ENCODE data around the gene HVCN1.

The HVCN1 gene

DNA sequence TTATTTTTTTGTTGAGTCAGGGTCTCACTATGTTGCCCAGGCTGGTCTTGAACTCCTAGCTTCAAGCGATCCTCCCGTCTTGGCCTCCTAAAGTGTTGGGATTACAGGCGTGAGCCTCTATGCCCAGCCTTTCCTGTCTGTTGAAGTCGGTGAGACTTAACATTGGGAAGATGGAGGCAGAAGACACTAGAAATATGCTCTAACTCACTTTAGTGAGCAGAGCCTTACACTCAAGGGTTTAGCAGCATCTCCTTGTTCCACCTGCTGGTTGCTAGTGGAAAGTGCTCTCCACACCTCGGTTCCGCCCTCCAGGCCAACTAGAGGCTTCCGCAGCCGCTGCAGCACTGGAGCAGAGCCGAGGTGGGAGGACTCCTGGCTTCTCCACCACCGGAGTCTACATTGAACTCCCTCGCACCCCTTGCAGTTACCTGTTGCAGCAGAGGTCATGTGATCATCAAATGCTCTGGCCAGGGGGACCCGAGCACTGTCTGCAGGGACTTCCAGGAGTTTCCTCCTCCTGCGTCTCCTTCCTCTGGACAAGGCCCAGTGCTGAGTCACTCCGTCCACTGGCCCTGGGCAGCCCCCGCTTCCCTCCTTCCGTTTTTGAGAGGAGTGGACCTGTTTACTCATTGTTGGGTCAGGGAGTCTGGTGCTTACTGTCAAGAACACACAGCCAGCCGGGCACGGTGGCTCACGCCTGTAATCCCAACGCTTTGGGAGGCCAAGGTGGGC, 9.4 kb upstream of the HVCN1 start:
- no peak for DNase-seq

DNA sequence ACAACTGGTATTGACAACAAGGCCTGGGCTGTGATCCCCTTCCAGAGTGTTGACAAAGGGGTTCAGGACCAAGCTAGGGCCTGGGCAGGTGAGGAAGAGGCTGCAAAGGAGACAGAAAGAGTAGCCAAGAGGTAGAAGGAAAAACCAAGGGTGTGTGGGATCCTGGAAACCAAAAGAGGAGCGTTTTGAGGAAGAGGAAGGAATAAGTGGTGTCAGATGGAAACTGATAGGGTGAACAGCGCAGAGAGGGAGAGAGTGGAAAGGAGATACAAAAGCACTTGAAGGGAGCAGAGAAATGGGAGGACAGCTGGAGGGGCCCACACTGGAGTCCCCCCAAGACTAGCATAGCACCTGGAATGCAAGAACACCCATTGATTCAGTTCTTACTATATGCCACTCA, 8.3 kb upstream of the HVCN1 start:
- no peak for DNase-seq

DNA sequence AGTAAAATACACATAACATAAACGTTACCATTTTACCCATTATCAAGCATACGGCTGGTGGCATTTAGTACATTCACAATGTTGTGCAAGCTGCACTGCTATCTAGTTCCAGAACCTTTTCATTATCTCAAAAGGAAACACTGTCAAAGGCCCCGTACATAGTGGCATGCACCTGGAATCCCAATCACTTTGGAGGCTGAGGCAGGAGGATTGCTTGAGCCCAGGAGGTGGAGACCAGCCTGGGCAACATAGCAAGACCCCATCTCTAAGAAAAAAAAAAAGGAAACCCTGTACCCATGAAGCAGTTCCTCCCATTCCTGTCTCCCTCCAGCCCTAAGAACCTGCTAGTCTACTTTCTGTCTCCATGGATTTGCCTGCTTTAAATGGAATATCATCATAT, 7.4 kb upstream of the HVCN1 start:
- no peak for DNase-seq

DNA sequence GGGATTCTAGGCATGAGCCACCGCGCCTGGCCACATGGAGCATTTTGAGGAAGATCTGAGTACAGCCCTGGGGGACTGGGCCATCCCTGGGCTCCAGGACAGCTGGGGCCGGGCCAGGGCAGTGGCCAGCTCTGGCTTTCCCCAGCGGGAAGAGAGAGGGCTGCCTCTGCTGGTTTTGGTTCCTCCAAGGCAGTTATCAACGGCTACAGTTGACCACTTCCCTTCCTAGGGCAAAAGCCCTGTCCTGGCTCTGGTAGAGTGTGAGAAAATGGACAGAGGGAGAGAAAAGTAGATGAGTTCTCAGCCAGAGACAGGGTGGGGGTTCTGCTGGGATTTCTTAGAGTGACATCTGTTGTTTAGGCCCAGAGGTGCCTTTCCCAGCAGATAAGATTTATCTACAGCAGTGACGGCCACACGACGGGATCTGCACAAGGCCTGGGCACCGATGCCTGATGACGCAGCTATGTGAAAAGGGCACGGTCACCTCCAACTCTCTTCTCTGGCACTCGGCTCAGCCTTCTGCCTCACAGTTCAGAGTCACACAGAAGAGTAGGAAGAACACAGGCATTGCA, 5.5 kb upstream of the HVCN1 start:
- DNase-seq = no peak

DNA sequence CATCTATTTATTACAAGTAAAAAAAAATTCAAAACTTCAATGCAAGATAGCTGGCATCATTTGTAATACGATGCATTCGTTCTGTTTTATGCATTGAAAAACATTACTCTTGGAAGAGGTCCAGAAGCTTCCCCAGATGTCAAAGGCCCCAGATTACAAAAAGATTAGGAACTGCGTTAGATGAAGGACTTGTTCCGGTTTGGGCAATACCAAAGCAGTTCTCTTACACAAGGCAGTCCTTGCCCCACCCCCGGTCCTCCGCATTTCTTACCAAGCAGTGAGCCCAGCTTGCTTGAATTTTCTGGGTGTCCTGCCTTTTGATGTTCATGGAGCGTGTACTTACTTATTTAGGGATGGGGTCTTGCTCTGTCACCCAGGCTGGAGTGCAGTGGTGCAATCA, 4.8 kb upstream of the HVCN1 start:
- DNase-seq = no peak

DNA sequence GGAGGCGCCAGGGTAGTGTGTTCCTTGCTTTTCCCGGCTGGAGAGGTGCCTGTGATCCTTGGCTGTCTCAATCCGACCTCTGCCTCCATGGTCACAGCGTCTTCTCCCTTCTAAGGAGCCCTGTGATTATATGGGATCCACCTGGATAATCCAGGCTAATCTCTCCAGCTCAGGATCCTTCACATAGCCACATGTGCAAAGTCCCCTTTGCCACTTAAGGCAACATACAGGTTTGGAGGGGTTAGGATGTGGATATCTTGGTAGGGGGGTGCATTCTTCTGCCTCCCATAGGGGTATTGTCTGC, 1.2 kb upstream of the HVCN1 start:
- no peak for DNase-seq

DNA sequence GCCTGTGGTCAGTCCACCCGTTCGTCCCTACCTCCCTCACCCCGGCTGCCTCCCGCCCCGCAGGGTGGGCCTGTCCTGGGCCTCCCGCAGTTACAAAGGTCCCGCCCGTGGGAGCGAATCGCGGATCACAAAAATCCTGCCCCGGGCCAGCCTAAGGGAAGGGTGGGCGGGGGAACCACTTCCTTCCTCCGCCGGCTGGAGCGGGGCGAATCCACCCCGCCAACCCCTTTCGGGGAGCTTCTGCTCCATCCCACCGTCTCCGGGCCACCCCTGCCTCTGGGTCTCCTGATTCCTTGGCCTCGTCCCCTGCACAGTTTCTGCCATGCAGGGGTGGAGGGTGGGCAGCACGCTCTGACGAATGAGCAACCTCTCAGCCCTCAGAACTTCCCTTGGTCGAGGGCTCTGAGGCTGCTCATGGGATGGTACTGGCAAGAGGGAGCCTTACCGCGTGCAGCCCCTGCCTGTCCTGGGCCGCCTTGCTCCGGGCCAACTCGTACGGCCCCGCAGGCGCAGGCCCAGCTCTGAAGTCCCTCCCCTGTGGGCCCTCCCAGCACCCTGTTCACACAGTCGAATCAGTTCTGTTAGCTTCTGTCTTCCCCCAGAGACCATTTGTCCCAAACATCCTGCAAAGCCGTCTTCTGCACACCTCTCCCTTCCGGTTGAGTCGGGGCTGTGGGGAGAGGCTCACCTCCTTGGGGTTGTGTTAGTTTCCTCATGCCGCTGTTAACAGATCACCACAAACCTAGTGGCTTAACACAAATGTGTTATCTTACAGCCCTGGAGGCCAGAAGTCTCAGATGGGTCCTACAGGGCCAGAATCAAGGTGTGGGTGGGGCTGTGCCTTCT, 589 bp upstream of the HVCN1 start:
- DNase-seq = no peak

DNA sequence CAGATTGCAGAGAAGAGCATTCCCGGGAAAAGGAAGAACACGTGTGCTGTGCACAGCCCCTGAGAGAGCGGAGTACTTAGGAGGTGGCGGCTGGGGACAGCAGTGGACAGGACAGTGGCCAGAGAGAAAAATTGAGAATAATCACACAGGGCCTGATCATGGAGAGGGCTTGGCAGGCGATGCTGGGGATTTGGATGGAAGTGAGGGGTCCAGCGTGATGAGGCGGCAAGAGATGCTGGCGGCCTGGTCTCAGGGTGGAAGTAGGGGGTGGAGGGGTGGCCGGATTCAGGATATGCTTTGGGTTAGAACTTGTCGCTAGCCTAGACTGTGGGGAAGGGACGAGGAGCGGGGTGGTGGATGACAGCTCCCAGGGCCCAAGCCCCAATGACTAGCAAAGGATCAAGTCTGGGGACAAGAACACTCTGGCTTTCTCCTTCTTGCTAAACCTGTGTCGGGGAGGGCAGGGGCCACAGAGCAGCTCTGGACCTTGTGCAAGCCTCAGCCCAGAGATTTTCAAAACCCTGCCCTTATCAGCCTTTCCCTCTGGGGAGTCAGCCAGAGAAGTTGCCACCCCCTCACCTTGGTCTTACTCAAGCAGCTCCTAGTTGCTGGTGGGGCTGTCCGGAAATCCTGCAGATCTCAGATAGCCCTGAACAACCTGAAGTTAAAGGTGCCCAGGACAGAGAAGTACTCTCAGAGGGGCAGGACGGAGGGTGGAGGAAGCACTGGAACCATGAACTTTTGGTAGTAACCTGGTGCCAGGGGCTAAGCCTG, 1.3 kb downstream of the HVCN1 start:
- DNase-seq = no peak

DNA sequence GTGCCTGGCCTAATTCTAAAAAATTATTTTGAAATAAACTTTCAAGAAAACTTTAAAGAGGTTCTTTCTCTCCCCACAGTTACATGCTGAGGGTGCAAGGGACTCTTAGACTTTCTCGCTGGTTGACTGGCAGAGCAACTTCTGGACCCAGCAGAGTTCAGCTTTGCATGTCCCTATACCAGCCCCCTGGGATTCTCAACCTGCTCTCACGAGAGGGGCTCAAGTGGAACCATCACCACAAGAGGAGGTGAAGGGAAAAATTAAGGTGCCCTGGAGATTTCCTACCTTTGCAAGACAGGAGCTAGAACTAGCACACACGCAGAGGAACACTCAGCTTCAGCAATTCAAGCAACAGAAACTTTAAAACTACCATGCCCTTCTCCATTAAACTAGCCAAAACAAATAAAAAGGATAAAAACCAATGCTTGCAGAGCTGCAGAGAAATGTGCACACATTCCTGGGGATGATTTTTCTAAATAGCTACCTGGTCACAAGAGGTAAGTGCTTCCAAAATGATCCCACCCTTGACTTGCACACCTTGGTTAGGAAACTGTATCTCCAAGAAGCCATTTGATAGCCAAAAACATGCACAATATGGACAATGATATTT, 2.5 kb downstream of the HVCN1 start:
- DNase-seq = no peak

DNA sequence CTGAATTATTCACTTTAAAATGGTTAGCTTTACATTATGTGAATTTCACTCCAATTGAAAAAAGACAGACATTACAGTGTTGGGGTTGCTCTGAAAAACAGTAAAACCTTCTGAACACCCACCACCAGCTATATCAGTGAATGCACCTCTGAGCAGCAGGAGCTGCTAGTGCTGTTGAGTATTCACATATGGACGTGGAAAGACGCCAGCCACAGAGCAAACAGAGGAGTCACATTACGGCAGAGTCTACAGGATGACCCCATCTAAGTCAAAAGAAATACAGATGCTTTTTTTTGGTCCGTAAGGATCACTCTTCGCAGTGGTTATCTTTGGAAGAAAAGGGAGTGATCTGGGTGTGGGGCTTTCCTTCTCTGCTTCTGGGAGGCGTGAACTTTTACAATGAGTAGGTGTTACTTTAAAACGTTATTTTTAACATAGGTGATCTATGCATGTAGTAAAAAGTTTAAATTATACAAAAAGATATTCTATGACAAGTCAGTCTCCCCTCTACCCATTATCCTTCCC, 4.5 kb downstream of the HVCN1 start:
- DNase-seq = no peak

DNA sequence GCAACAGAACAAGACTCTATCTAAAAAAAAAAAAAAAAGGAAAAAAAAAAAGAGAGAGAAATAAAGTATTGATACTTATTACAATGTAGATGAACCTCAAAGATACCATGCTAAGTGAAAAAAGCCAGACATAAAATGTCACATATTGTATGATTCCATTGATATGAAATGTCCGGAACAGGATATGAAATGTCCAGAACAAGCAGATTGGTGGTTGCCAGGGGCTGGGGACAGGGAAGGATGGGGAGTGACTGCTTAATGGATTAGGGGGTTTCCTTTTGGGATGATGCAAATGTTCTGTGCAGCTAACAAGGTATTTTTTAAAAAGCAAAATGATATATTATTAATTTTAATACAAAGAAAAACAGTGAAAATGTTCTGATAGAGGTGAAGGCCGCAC, 5.0 kb downstream of the HVCN1 start:
- DNase-seq = no peak

DNA sequence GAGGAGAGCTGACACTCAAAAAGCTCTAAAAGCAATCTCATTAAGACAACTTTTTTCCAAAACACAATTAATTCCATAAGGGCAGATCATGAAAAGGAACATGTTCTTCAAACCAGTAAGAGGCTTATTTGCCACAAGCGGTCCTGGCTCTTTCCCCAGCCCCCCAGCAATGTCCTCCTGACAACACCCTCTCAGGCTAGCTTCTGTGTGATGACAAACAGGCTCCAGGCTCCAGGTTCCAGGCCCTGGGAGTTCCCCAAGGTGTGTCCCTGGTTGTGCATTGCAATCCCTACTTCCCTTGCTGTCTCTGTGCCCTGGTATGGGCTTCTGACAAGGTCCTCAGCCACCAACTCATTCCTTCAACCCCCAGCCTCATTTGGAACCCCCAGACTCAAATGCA, 8.9 kb downstream of the HVCN1 start:
- DNase-seq = no peak

DNA sequence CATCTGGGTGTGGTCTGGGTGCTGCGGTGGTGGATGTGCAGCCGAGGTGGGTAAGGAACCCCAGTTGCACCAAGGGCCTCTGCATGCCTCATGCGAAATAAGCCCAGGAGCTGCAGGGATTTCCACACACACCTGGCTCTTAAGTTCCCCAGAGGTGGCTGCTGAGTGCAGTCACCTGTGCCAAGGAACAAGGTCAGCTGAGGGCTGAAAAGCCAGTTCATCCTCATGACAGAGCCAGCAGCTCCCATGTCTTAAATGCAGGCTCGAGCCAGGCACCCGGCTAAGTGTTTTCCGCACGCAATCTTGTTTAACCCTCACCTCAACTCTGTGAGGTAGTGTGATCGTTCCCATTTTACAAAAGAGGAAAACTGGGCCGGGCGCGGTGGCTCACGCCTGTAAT, 9.7 kb downstream of the HVCN1 start:
- no peak for DNase-seq

DNA sequence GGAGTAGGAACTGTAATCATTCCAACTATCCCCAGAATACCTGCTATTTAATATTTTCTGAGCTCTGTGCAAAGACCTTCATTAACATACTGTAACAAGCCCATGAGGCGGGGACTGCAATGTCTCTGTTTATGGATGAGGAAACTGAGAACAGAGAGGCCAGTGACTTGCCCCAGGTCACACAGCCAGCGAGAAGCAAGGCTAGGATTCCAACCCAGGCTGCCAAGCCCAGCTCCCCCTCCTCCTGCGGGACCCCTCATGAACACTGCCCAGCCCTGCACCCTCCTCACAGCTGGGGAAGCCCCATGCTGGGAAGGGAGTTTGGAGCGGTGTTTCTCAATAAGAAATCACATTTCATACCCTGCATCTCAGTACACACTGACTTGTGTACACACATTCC, 10.9 kb downstream of the HVCN1 start:
- DNase-seq = no peak

DNA sequence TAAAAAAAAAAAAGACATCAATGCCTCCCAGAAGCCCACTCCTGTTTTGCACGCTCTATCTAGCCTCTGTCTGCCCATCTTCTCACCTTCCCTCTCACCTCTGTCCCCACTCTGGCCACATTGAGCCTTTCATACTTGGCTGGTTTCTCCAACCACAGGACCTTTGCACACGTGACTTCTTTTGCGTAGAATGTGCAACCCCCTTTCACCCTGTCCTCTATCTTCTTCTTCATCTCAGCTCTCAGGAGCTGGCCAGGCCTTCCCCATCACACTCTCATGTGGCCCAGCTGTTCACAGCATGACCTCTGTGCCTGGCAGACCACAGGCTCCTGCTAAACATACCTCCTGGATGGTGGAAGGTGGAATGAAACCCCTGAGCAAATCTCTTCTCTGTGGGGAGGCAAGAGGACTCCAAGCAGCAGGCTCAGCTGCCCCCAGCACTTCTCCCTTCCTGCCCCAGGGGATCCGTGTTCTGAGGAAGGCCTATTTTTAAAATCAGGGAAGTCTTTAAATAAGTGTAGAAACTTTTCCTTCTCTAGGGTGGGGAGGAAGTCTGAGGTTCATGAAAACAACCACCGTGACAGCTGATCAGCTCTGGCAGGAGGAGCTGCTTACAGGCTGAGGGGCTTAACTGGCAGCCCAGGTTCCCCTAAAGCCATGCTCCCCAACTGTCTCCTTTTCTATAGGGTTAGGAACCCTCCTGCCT, 11.6 kb downstream of the HVCN1 start:
- DNase-seq = no peak

DNA sequence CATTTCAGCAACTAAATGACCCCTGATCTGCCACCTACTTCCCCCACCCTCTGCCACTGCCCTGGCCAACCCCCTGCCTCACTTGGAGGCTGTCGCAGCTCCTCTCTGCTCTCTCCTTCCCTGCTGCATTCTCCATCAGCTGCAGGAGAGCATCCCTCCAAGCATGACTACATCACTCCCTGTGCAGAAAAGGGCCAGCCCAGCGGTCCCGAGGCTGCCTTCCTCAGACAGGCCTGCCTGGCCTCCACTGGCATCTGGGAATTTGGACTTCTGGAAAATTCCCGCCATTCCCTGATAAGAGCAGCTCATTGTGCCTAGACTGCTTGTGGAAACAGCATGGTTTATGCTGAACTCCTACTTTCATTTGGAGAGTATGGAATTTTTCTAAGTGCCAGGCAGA, 12.7 kb downstream of the HVCN1 start:
- DNase-seq = no peak

DNA sequence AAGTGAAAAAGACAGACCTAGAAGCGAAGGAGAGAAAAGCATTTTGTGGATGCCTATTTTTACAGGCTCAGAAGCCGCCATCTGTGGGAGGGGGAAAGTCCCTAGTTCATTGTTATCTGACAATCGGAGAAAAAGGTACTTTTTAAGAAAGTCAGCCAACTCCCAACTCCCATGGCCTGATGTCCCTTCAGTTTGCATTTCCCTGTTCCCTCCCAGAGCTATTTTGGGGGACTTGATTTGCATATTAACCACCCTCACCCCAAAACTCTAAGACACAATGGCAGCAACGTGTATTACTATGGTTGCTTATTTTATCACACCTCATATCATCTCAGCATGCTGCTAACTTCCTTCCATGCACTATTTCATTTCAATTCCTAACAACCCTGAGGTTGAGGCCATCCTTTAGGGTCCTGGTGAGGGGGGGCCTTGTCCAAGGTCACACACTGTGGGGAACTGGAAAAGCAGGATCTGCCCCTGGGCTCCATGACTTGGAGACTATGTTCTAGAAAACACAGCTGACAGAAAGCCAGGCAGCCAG, 18.7 kb downstream of the HVCN1 start:
- DNase-seq = no peak

DNA sequence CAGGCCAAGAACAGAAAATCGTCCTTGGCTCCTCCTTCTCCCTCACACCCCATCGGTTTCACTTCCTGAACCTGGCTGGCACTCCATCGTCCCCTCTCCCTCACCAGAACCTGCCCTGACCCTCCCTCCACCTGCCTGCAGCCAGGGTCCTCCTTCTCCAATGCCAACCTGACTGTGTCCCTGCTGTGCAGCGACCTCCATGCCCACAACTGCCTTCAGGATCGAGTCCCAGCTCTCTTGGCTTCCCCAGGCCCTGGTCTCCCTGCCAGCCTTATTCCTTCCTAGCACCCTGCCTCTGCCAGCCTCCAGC, 19.8 kb downstream of the HVCN1 start:
- DNase-seq = no peak

DNA sequence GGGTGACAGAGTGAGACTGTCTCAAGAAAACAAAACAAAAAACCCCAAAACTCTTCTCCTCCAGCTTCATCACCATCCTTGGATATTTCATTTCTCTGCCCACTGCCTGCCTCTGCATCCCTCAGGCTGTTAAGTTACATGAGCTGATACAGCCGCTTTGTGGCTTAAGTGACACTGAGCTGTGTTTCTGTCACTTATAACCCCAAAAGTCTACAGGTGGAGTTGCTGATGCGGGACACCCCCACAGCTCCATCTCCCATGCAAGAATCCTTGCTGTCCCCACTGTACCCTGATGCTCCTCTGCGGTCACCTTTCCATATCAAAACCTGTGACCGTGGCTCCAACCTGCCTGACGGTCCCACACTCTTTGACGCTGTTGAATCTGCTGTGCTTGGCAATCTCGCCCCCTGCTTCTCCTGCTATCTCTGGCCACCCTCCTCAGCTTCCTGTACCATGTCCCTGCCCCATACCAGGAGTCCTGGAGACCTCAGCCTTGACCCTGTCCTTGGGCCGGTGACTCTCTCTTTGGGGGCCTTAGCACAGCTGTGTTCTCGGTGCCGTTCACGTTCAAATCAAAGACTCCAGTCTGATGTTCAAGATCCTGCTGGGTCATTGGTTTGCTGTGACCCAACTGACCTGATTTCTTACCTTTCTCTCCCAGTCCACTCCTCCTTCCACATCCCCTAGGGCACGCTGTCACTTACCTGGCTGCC, 20.3 kb downstream of the HVCN1 start:
- no peak for DNase-seq

DNA sequence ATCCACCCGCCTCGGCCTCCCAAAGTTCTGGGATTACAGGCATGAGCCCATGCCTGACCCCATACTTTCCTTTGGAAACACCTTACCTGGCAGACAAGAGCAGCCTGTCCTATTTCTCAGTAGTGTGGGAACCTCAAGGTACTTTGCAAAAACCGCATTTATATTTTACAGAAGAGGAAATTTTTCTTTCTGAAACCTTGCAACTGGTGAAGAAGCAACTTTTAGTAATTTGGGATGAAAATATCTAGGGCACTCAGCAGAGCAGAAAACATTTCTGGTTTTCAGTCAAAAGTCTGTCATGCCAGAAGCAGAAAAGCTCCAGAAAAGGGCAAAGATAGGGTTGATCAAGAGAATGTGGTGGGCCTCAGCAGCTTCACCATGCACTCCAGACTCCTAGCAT, 21.2 kb downstream of the HVCN1 start:
- DNase-seq = no peak

DNA sequence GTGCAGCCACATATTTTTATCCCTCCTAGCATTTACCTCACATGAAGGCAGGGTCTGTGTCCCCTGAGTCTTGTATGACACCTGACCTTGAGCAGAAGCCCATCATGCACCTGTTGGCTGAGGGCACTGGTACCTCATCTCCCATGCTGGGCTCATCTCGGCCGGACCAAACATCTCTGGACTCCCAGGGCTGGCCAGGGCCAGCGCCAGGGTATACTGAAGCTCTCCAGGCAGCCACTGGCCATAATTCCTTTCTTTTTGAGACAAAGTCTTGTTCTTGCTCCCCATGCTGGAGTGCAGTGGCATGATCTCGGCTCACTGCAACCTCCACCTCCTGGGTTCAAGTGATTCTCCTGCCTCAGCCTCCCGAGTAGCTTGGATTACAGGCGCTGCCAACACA, 22.0 kb downstream of the HVCN1 start:
- DNase-seq = no peak

Data from GOT3 (cell line).